Ectodermal cell (in vitro differentiated cells): ENCODE measurements around the gene WDR5.

Experiments used
- H3K27ac ChIP-seq: 2 replicates; pipeline ENCODE4 v1.7.0; 2013; ENCODE audit warnings: mild to moderate bottlenecking, low read depth, low read length; ENCODE audit not compliant: insufficient read depth, poor library complexity, severe bottlenecking
- H3K27me3 ChIP-seq: 2 replicates; pipeline ENCODE4 v1.7.0; 2013; ENCODE audit warnings: mild to moderate bottlenecking, low read length; ENCODE audit not compliant: insufficient read depth, control insufficient read depth, poor library complexity, severe bottlenecking
- H3K36me3 ChIP-seq: one replicate; pipeline ENCODE4 v1.7.0; 2013; ENCODE audit warnings: low read length; ENCODE audit not compliant: control insufficient read depth, insufficient read depth
- H3K4me1 ChIP-seq: one replicate; pipeline ENCODE4 v1.7.0; 2013; ENCODE audit warnings: low read length; ENCODE audit not compliant: control insufficient read depth, insufficient read depth
- H3K4me3 ChIP-seq: 2 replicates; pipeline ENCODE4 v1.7.0; 2013; ENCODE audit warnings: low read depth, low read length, control low read depth; ENCODE audit not compliant: insufficient read depth
- H3K9me3 ChIP-seq: 2 replicates; pipeline ENCODE4 v1.7.0; 2013; ENCODE audit warnings: mild to moderate bottlenecking, low read length, moderate library complexity; ENCODE audit not compliant: control insufficient read depth
- WGBS, 2 experiments: methylation state at CpG; one replicate each; pipeline ENCODE4 v1.1.7; 2013; ENCODE audit warnings: missing lambda C conversion rate in 2 of 2; 5-methylcytosine and 5-hydroxymethylcytosine counted together

Gene WDR5

GRCh38 chr9:134146774-134147493, 11.1 kb downstream of the WDR5 start:
- no peak overlapping the region for H3K4me3 ChIP-seq
- no peaks in the 10 kb centered on the region for H3K27me3 ChIP-seq
- no peak overlapping the region for H3K27ac ChIP-seq
- H3K36me3 ChIP-seq = peaks cover 51% of the 10 kb centered on the region
- WGBS, 2 experiments = 94 to 96% methylated on average over 8 of the region's 8 CpGs
- no peaks in the 10 kb centered on the region for H3K9me3 ChIP-seq
- H3K4me1 ChIP-seq = peaks cover 7% of the 10 kb centered on the region

GRCh38 chr9:134149380-134149779, 13.5 kb downstream of the WDR5 start:
- H3K4me1 ChIP-seq = peaks cover 7% of the 10 kb centered on the region
- H3K27me3 ChIP-seq = no peaks in the 10 kb centered on the region
- 94 to 98% methylated on average over 7 of the region's 7 CpGs for WGBS, 2 experiments
- no peaks in the 10 kb centered on the region for H3K9me3 ChIP-seq
- H3K4me3 ChIP-seq = no peak overlapping the region
- H3K27ac ChIP-seq = no peak overlapping the region
- H3K36me3 ChIP-seq = peaks cover 52% of the 10 kb centered on the region

GRCh38 chr9:134150557-134151214, 14.8 kb downstream of the WDR5 start:
- peaks cover 57% of the 10 kb centered on the region for H3K36me3 ChIP-seq
- no peaks in the 10 kb centered on the region for H3K27me3 ChIP-seq
- H3K27ac ChIP-seq = no peak overlapping the region
- 93 to 94% methylated on average over 12 of the region's 12 CpGs for WGBS, 2 experiments
- no peak overlapping the region for H3K4me3 ChIP-seq
- H3K4me1 ChIP-seq = peaks cover 7% of the 10 kb centered on the region
- no peaks in the 10 kb centered on the region for H3K9me3 ChIP-seq

- Histone ChIP-seq H3K27me3 (no peaks in the 10 kb centered on the region), H3K4me1 (peaks cover 7% of the 10 kb centered on the region), H3K36me3 (peaks cover 62% of the 10 kb centered on the region), H3K4me3 (no peak overlapping the region), H3K9me3 (no peaks in the 10 kb centered on the region), H3K27ac (no peak overlapping the region)
- WGBS, 2 experiments = 80 to 82% methylated on average over 14 of the region's 14 CpGs
Measured at GRCh38 chr9:134152022-134152448, 16.2 kb downstream of the WDR5 start.

GRCh38 chr9:134152488-134152887, 16.6 kb downstream of the WDR5 start:
- Histone ChIP-seq H3K27me3 (no peaks in the 10 kb centered on the region), H3K27ac (no peak overlapping the region), H3K4me3 (no peak overlapping the region), H3K4me1 (peaks cover 7% of the 10 kb centered on the region), H3K9me3 (no peaks in the 10 kb centered on the region), H3K36me3 (peaks cover 57% of the 10 kb centered on the region)
- 94 to 96% methylated on average over 11 of the region's 11 CpGs for WGBS, 2 experiments

- Histone ChIP-seq H3K4me3 (no peak overlapping the region), H3K27ac (no peak overlapping the region), H3K4me1 (peaks cover 7% of the 10 kb centered on the region), H3K27me3 (no peaks in the 10 kb centered on the region), H3K36me3 (peaks cover 54% of the 10 kb centered on the region), H3K9me3 (no peaks in the 10 kb centered on the region)
- WGBS, 2 experiments = 96 to 97% methylated on average over 23 of the region's 23 CpGs
Measured at GRCh38 chr9:134153450-134153849, 17.6 kb downstream of the WDR5 start.

- Histone ChIP-seq H3K4me3 (no peak overlapping the region), H3K36me3 (peaks cover 55% of the 10 kb centered on the region), H3K27ac (no peak overlapping the region), H3K9me3 (no peaks in the 10 kb centered on the region), H3K4me1 (peaks cover 7% of the 10 kb centered on the region), H3K27me3 (no peaks in the 10 kb centered on the region)
- 95 to 96% methylated on average over 27 of the region's 27 CpGs for WGBS, 2 experiments
Measured at GRCh38 chr9:134154262-134154701, 18.4 kb downstream of the WDR5 start.

GRCh38 chr9:134155812-134156377, 20.0 kb downstream of the WDR5 start:
- Histone ChIP-seq H3K4me1 (peaks cover 7% of the 10 kb centered on the region), H3K9me3 (no peaks in the 10 kb centered on the region), H3K27me3 (no peaks in the 10 kb centered on the region), H3K36me3 (peaks cover 49% of the 10 kb centered on the region), H3K27ac (no peak overlapping the region), H3K4me3 (no peak overlapping the region)
- WGBS, 2 experiments = 94 to 96% methylated on average over 20 of the region's 20 CpGs

- Histone ChIP-seq H3K9me3 (no peaks in the 10 kb centered on the region), H3K4me1 (peaks cover 2% of the 10 kb centered on the region), H3K27ac (no peak overlapping the region), H3K27me3 (no peaks in the 10 kb centered on the region), H3K36me3 (peaks cover 49% of the 10 kb centered on the region), H3K4me3 (no peak overlapping the region)
- WGBS, 2 experiments = 93 to 94% methylated on average over 33 of the region's 33 CpGs
Measured at GRCh38 chr9:134156564-134157377, 20.9 kb downstream of the WDR5 start.
